ENCODE data around the gene CDH13. TPM values are rescaled to one million over a fixed set of nuclear protein-coding genes. Genes with fewer than 3 reads are reported as not detected.

The CDH13 gene
- total RNA-seq, 2 donors from 2014 or later = 2.4 to 6.3 TPM

- Histone ChIP-seq H3K9me3 (no peaks in the 10 kb centered on the region), H3K4me1 (no peaks in the 10 kb centered on the region), H3K36me3 (no peaks in the 10 kb centered on the region), H3K4me3 (no peak overlapping the region), H3K27ac (no peak overlapping the region), H3K27me3 (no peaks in the 10 kb centered on the region), H3K9ac (ENCODE audit: low read depth in 2 of 2, low read length in 2 of 2) (no peak overlapping the region)
- TF ChIP-seq CTCF (IDR thresholded peaks at IDR 0.05) = no peak
- intact Hi-C loops (cut with DNase I) = no loop called here
- no peak for DNase-seq
Measured at GRCh38 chr16:83109490-83110125, 482.8 kb downstream of the CDH13 start.

DNA sequence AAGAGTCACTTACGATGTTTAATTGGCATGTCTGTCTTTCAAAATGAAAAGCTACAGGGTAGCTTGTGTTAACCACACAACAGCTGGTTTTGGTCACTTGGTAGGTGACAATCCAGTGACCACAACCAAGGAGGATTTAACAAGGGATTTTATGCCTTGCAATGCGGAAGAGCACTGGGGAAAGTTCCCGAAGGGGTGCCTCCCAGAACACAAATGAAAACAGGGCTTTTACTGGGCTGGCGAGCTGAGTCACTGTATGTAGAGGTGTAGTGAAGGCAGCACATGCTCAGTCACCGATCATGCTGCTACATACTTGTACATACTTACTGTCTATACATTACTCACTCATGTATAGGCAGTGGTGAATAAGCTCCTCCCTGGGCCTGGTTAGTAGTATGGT is 483.5 kb downstream of the CDH13 start:
- Histone ChIP-seq H3K4me3 (no peak overlapping the region), H3K27me3 (no peaks in the 10 kb centered on the region), H3K9me3 (no peaks in the 10 kb centered on the region), H3K36me3 (no peaks in the 10 kb centered on the region), H3K27ac (no peak overlapping the region), H3K4me1 (no peaks in the 10 kb centered on the region), H3K9ac (ENCODE audit: low read depth in 2 of 2, low read length in 2 of 2) (no peak overlapping the region)
- intact Hi-C loops (cut with DNase I) = no loop called here
- no peak for TF ChIP-seq CTCF (IDR thresholded peaks at IDR 0.05)
- DNase-seq = no peak

GRCh38 chr16:83113317-83113716 is 486.5 kb downstream of the CDH13 start:
- no peak for DNase-seq

DNA sequence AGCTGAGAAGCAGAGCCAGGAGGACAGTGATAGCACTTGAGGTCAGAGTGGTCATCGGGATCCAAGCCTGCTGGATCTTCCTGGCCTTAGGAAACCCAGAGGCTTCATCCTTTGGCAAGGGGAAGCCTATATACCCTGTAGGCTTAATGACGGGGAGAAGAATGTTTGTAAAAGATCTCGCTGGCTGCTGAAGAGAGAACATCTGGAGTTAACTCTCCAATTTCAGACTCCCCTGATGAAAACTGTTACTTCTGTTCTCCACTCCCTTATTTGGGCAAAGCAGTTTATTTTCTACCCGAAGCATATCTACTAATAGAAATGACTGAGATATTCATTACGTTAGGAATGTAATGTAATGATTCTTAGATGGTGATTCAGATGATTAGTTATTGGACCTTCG is 487.0 kb downstream of the CDH13 start:
- H3K4me3 ChIP-seq = no peak overlapping the region
- H3K9me3 ChIP-seq = no peaks in the 10 kb centered on the region
- no peaks in the 10 kb centered on the region for H3K4me1 ChIP-seq
- intact Hi-C loops (cut with DNase I) = no loop called here
- DNase-seq = no peak
- no peaks in the 10 kb centered on the region for H3K36me3 ChIP-seq
- H3K9ac ChIP-seq (ENCODE audit: low read depth in 2 of 2, low read length in 2 of 2) = no peak overlapping the region
- no peak overlapping the region for H3K27ac ChIP-seq
- no peaks in the 10 kb centered on the region for H3K27me3 ChIP-seq
- TF ChIP-seq CTCF (IDR thresholded peaks at IDR 0.05) = no peak

More at GRCh38 chr16:83113317-83113716, 486.5 kb downstream of the CDH13 start:
- H3K4me1 ChIP-seq = no peaks in the 10 kb centered on the region
- no peaks in the 10 kb centered on the region for H3K9me3 ChIP-seq
- TF ChIP-seq CTCF (IDR thresholded peaks at IDR 0.05) = peak; percentile 41
- no peak overlapping the region for H3K27ac ChIP-seq
- H3K27me3 ChIP-seq = no peaks in the 10 kb centered on the region
- H3K4me3 ChIP-seq = no peak overlapping the region
- no peak overlapping the region for H3K9ac ChIP-seq (ENCODE audit: low read depth in 2 of 2, low read length in 2 of 2)
- H3K36me3 ChIP-seq = no peaks in the 10 kb centered on the region
- intact Hi-C loops (cut with DNase I) = no loop called here

- H3K27me3 ChIP-seq = no peaks in the 10 kb centered on the region
- intact Hi-C loops (cut with DNase I) = no loop called here
- H3K9me3 ChIP-seq = no peaks in the 10 kb centered on the region
- TF ChIP-seq CTCF (IDR thresholded peaks at IDR 0.05) = no peak
- H3K36me3 ChIP-seq = no peaks in the 10 kb centered on the region
- H3K4me3 ChIP-seq = no peak overlapping the region
- H3K9ac ChIP-seq (ENCODE audit: low read depth in 2 of 2, low read length in 2 of 2) = no peak overlapping the region
- no peak for DNase-seq
- H3K4me1 ChIP-seq = no peaks in the 10 kb centered on the region
- H3K27ac ChIP-seq = no peak overlapping the region
Measured at GRCh38 chr16:83115491-83116232, 488.9 kb downstream of the CDH13 start.
